Upper lobe of left lung (tissue), 6 donors: ENCODE measurements around the gene THOP1. TPM values are rescaled to one million over a fixed set of nuclear protein-coding genes. Genes with fewer than 3 reads are reported as not detected.
A peak's percentile ranks its signal among the peaks of the same experiment; 100 is the strongest.

ENCODE experiments used
- ATAC-seq, 2 donors: fragments of 200-7000 bp; cut with Tn5 transposase; one replicate each; pipeline ENCODE4 v1.9.1; 2022; ENCODE audit warnings: mild to moderate bottlenecking in 2 of 2, moderate library complexity in 2 of 2; ENCODE audit not compliant: low FRiP score in 2 of 2
- DNase-seq, 2 donors: peaks; one replicate each; pipeline ENCODE4 v3.0.0-alpha.2; 2019 to 2020
- H3K27ac ChIP-seq, 4 donors: fragments of 200-600 bp; sonication (generic); one replicate each; pipeline ENCODE4 v1.5.1; 2016 to 2019
- H3K27me3 ChIP-seq, 4 donors: fragments of 200-600 bp; sonication (generic); one replicate each; pipeline ENCODE4 v1.5.1; 2017 to 2019
- H3K36me3 ChIP-seq, 4 donors: fragments of 200-600 bp; sonication (generic); one replicate each; pipeline ENCODE4 v1.5.1; 2016 to 2019
- H3K4me1 ChIP-seq, 4 donors: fragments of 200-600 bp; sonication (generic); one replicate each; pipeline ENCODE4 v1.5.1; 2018 to 2019
- H3K4me3 ChIP-seq, 4 donors: fragments of 200-600 bp; sonication (generic); one replicate each; pipeline ENCODE4 v1.5.1; 2017 to 2019; ENCODE audit warnings: mild to moderate bottlenecking in 2 of 4, moderate library complexity in 1 of 4
- H3K9me3 ChIP-seq, 4 donors: fragments of 200-600 bp; sonication (generic); one replicate each; pipeline ENCODE4 v1.5.1; 2018 to 2019
- CTCF ChIP-seq, 6 experiments: fragments of 450-650 bp in 4 of 6; fragments of 200-600 bp in 2 of 6; sonication (generic) in 2 of 6; IDR thresholded peaks; one replicate each; pipeline ENCODE4 v1.5.1; 2016 to 2019; ENCODE audit warnings: antibody characterized with exemption in 6 of 6
- EP300 ChIP-seq, 4 donors: sonication (generic); formaldehyde crosslinking; IDR thresholded peaks; one replicate each; pipeline ENCODE4 v1.5.1; 2017; ENCODE audit warnings: antibody characterized with exemption in 4 of 4, control low read depth in 2 of 4
- POLR2A ChIP-seq, 4 donors: fragments of 450-650 bp; IDR thresholded peaks; one replicate each; pipeline ENCODE4 v1.5.1; 2016 to 2017; ENCODE audit warnings: antibody characterized with exemption in 4 of 4, mild to moderate bottlenecking in 2 of 4
- POLR2AphosphoS5 ChIP-seq, 2 donors: sonication (generic); formaldehyde crosslinking; IDR thresholded peaks; one replicate each; pipeline ENCODE4 v1.5.1; 2017; ENCODE audit warnings: antibody characterized with exemption in 2 of 2
- WGBS, 2 donors: methylation state at CpG; one replicate each; pipeline ENCODE4 v1.1.5; 2017 to 2018; 5-methylcytosine and 5-hydroxymethylcytosine counted together
- total RNA-seq, 6 donors: library from RNA; depleted of rRNA in 4 of 6; stranded (reverse); fragments of >200 nt in 4 of 6; gene quantifications; one replicate each; pipeline versions ENCODE4 v1.1.0 to v1.2.1, GENCODE V29; 2016 to 2021
- donor health status: DM: no; HTN: no; CAD: no; lungs with moderate emphysema.
- donor health status: DM: no; HTN: yes; CAD: no; lungs with severe emphysema.

The THOP1 gene
- total RNA-seq = 10 to 100 TPM; 28.7 to 62.3 (median 43.1) TPM

- ATAC-seq (peak; percentile 95 to 98), DNase-seq (peak; percentile 98 to 99)
- Histone ChIP-seq H3K36me3 (peaks cover 0 to 4% (median 2%) of the 10 kb centered on the region in 4 donors), H3K4me3 (peak within 1 kb of the TSS; percentile 65 to 98 (median 88)), H3K27ac (peak within 1 kb of the TSS; percentile 36 to 66 (median 50)), H3K27me3 (no peaks in the 10 kb centered on the region), H3K9me3 (no peaks in the 10 kb centered on the region), H3K4me1 (peaks cover 36 to 51% (median 44%) of the 10 kb centered on the region in 4 donors)
- WGBS, 2 donors = 0% methylated on average over 9 to 29 of the region's 78 CpGs
- TF ChIP-seq EP300 (IDR thresholded peaks at IDR 0.05) (no peak), CTCF (IDR thresholded peaks at IDR 0.05) (peak in 2 of 6 experiments; percentile 38 to 45), POLR2AphosphoS5 (IDR thresholded peaks at IDR 0.05) (peak in 1 of 2 donors; percentile 58), POLR2A (IDR thresholded peaks at IDR 0.05) (peak in 2 of 4 donors; percentile 75 to 80)
Observed at GRCh38 chr19:2785244-2785997, at the start of gene THOP1. Gene THOP1 (plus strand): TSS chr19:2785503. CDS start chr19:2785663, 160 bp downstream.

- no peak for DNase-seq
- Histone ChIP-seq H3K4me1 (peaks cover 11 to 30% (median 13%) of the 10 kb centered on the region in 4 donors), H3K4me3 (no peak overlapping the region), H3K9me3 (no peaks in the 10 kb centered on the region), H3K27ac (no peak overlapping the region), H3K36me3 (peaks cover 8 to 50% (median 36%) of the 10 kb centered on the region in 4 donors), H3K27me3 (no peaks in the 10 kb centered on the region)
- 90 to 93% methylated on average over 15 of the region's 15 CpGs for WGBS, 2 donors
- TF ChIP-seq POLR2AphosphoS5 (IDR thresholded peaks at IDR 0.05) = no peak
- no peak for TF ChIP-seq POLR2A (IDR thresholded peaks at IDR 0.05)
- no peak for TF ChIP-seq EP300 (IDR thresholded peaks at IDR 0.05)
- no peak for TF ChIP-seq CTCF (IDR thresholded peaks at IDR 0.05)
- no peak for ATAC-seq
Observed at GRCh38 chr19:2736550-2737190, 48.6 kb upstream of the THOP1 start.

GRCh38 chr19:2739602-2740313 lies 45.5 kb upstream of the THOP1 start, which contains the start of gene SLC39A3:
Gene SLC39A3 (minus strand): TSS chr19:2740017. CDS start chr19:2737257, 2,760 bp downstream.
- ATAC-seq = peak; percentile 98 to 100
- H3K9me3 ChIP-seq = no peaks in the 10 kb centered on the region
- DNase-seq = peak; percentile 97
- peaks cover 11 to 30% (median 13%) of the 10 kb centered on the region in 4 donors for H3K4me1 ChIP-seq
- H3K36me3 ChIP-seq = peaks cover 0 to 24% (median 14%) of the 10 kb centered on the region in 4 donors
- no peaks in the 10 kb centered on the region for H3K27me3 ChIP-seq
- peak within 1 kb of the TSS in 3 of 4 donors; percentile 53 to 79 (median 67) for H3K27ac ChIP-seq
- H3K4me3 ChIP-seq = peak within 1 kb of the TSS; percentile 67 to 86 (median 83)
- TF ChIP-seq POLR2A (IDR thresholded peaks at IDR 0.05) (peak in 1 of 4 donors; percentile 53), EP300 (IDR thresholded peaks at IDR 0.05) (no peak), CTCF (IDR thresholded peaks at IDR 0.05) (peak in 5 of 6 experiments; percentile 14 to 69 (median 45)), POLR2AphosphoS5 (IDR thresholded peaks at IDR 0.05) (peak in 1 of 2 donors; percentile 57)
- 1 to 11% methylated on average over 3 to 19 of the region's 64 CpGs for WGBS, 2 donors

- 44 to 46% methylated on average over 13 of the region's 13 CpGs for WGBS, 2 donors
- no peaks in the 10 kb centered on the region for H3K27me3 ChIP-seq
- no peak overlapping the region for H3K27ac ChIP-seq
- no peaks in the 10 kb centered on the region for H3K9me3 ChIP-seq
- H3K4me3 ChIP-seq = peak overlapping the region in 3 of 4 donors; percentile 67 to 86 (median 85)
- no peak for DNase-seq
- no peak for TF ChIP-seq CTCF (IDR thresholded peaks at IDR 0.05)
- no peak for TF ChIP-seq EP300 (IDR thresholded peaks at IDR 0.05)
- TF ChIP-seq POLR2A (IDR thresholded peaks at IDR 0.05) = no peak
- no peak for TF ChIP-seq POLR2AphosphoS5 (IDR thresholded peaks at IDR 0.05)
- H3K4me1 ChIP-seq = peaks cover 11 to 30% (median 13%) of the 10 kb centered on the region in 4 donors
- no peak for ATAC-seq
- H3K36me3 ChIP-seq = peaks cover 0 to 18% (median 8%) of the 10 kb centered on the region in 4 donors
Observed at GRCh38 chr19:2740314-2740656, 45.0 kb upstream of the THOP1 start.
